HG03039 (cell line): Measurements from ENCODE around the gene PAXIP1.
"Not testable (repeated sequence)": the region's sequence is repeated elsewhere in the genome, so short reads cannot be mapped to it uniquely, and the experiment has no call there.

Source experiments
- ATAC-seq: cut with Tn5 transposase; IDR thresholded peaks from one replicate; pipeline ENCODE4 v1.9.1; 2021; ENCODE audit warnings: mild to moderate bottlenecking, moderate library complexity; ENCODE audit not compliant: unreplicated experiment

PAXIP1 gene

GRCh38 chr7:154950960-154951359 lies 52.0 kb downstream of the PAXIP1 start:
- no peak for ATAC-seq

- no peak for ATAC-seq
These were observed 55.3 kb downstream of the PAXIP1 start for GRCh38 chr7:154947604-154948003.

GRCh38 chr7:154946166-154946565 lies 56.8 kb downstream of the PAXIP1 start:
- ATAC-seq: no peak

- no peak for ATAC-seq
These were observed 59.0 kb downstream of the PAXIP1 start for GRCh38 chr7:154943906-154944305.

GRCh38 chr7:154942691-154943090 lies 60.2 kb downstream of the PAXIP1 start:
- no peak for ATAC-seq

- no peak for ATAC-seq
These were observed 65.1 kb downstream of the PAXIP1 start for GRCh38 chr7:154937837-154938236.

- not testable (repeated sequence) for ATAC-seq
These were observed 68.5 kb downstream of the PAXIP1 start for GRCh38 chr7:154934353-154934952.

GRCh38 chr7:154931906-154932305 lies 71.0 kb downstream of the PAXIP1 start:
- ATAC-seq: no peak

GRCh38 chr7:154929006-154929726 lies 73.8 kb downstream of the PAXIP1 start:
- ATAC-seq: no peak

- ATAC-seq: peak; percentile 77
These were observed 74.6 kb downstream of the PAXIP1 start for GRCh38 chr7:154928136-154929005.

- peak; percentile 49 for ATAC-seq
These were observed 75.2 kb downstream of the PAXIP1 start for GRCh38 chr7:154927624-154928125.

GRCh38 chr7:154922472-154922871 lies 80.5 kb downstream of the PAXIP1 start:
- not testable (repeated sequence) for ATAC-seq

- no peak for ATAC-seq
These were observed 83.3 kb downstream of the PAXIP1 start for GRCh38 chr7:154919344-154920225.

- no peak for ATAC-seq
These were observed 84.2 kb downstream of the PAXIP1 start for GRCh38 chr7:154918741-154919140.

- no peak for ATAC-seq
These were observed 84.7 kb downstream of the PAXIP1 start for GRCh38 chr7:154918266-154918665.

GRCh38 chr7:154917808-154918160 lies 85.1 kb downstream of the PAXIP1 start:
- ATAC-seq: no peak

GRCh38 chr7:154916856-154917807 lies 85.8 kb downstream of the PAXIP1 start:
- ATAC-seq: no peak

GRCh38 chr7:154916381-154916780 lies 86.5 kb downstream of the PAXIP1 start:
- no peak for ATAC-seq

- ATAC-seq: no peak
These were observed 87.3 kb downstream of the PAXIP1 start for GRCh38 chr7:154915600-154915999.
